AG09309 (cell line): Measurements from ENCODE around the gene CASZ1.

ENCODE experiments used
- DNase-seq: peaks from one replicate; pipeline ENCODE4 v3.0.0-alpha.2; 2010; ENCODE audit warnings: low read depth
- H3K4me3 ChIP-seq: 2 replicates; pipeline ENCODE4 v1.5.1; 2011; ENCODE audit warnings: mild to moderate bottlenecking, low read depth, low read length, moderate library complexity; ENCODE audit not compliant: control insufficient read depth
- TF ChIP-seq, protein P1 (sequence below): IDR thresholded peaks from 2 replicates; pipeline ENCODE4 v1.5.1; 2011; ENCODE audit warnings: mild to moderate bottlenecking, low read depth, low read length, inconsistent platforms; ENCODE audit not compliant: insufficient read depth, control insufficient read depth; ENCODE audit errors: missing control alignments

Gene CASZ1

DNA sequence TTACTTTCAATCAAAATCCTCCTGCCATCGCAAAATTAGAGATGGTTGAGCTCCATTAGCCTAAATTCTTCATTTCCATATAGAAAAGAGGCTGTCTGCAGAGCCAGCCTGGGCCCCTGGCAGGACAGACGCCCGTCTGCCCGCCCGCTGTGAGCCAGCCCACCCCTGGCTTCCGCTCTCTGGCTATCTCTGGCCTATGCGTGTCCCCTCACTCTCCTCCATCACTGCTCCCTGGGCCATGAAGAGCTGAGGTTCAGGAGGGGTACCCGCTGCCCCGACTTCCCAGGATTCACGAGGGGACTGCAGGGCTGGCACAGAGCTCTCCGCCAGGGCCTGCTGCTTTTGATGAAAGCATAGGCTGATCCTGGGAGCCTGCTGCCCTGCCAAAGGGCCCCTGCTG is 117.6 kb downstream of the CASZ1 start:
- no peak for DNase-seq
- TF ChIP-seq, protein P1, sequence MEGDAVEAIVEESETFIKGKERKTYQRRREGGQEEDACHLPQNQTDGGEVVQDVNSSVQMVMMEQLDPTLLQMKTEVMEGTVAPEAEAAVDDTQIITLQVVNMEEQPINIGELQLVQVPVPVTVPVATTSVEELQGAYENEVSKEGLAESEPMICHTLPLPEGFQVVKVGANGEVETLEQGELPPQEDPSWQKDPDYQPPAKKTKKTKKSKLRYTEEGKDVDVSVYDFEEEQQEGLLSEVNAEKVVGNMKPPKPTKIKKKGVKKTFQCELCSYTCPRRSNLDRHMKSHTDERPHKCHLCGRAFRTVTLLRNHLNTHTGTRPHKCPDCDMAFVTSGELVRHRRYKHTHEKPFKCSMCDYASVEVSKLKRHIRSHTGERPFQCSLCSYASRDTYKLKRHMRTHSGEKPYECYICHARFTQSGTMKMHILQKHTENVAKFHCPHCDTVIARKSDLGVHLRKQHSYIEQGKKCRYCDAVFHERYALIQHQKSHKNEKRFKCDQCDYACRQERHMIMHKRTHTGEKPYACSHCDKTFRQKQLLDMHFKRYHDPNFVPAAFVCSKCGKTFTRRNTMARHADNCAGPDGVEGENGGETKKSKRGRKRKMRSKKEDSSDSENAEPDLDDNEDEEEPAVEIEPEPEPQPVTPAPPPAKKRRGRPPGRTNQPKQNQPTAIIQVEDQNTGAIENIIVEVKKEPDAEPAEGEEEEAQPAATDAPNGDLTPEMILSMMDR = no peak
- H3K4me3 ChIP-seq = no peak overlapping the region

DNA sequence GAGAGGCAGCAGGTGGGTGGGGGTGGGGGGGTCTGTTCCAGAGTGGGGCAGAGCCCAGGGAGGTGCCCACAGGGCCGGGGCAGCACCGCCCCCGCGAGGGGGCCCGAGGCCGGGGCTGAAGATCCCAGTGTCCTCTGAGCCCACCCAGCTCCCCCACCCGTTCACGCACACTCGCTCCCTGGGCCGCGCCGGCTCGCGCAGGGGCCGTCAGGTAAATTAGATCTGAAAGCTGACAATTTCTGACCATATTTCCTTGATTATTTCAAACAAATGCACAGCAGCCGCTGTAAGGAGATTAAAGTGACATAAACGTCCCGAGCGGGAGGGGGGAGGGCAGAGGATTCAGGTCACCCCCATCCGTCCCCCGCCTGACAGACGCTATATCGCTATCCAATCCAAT is 118.0 kb downstream of the CASZ1 start:
- DNase-seq = no peak
- TF ChIP-seq, protein P1 = no peak
- no peak overlapping the region for H3K4me3 ChIP-seq

GRCh38 chr1:10677491-10678391 is 118.7 kb downstream of the CASZ1 start:
- TF ChIP-seq, protein P1 = no peak
- no peak for DNase-seq

GRCh38 chr1:10676963-10677362 is 119.5 kb downstream of the CASZ1 start:
- TF ChIP-seq, protein P1 = no peak
- no peak for DNase-seq
- H3K4me3 ChIP-seq = no peak overlapping the region

More at GRCh38 chr1:10677491-10678391, 118.7 kb downstream of the CASZ1 start:
- H3K4me3 ChIP-seq = no peak overlapping the region

- no peak for DNase-seq
- TF ChIP-seq, protein P1 = no peak
- no peak overlapping the region for H3K4me3 ChIP-seq
These were observed 120.6 kb downstream of the CASZ1 start for GRCh38 chr1:10675813-10676212.

DNA sequence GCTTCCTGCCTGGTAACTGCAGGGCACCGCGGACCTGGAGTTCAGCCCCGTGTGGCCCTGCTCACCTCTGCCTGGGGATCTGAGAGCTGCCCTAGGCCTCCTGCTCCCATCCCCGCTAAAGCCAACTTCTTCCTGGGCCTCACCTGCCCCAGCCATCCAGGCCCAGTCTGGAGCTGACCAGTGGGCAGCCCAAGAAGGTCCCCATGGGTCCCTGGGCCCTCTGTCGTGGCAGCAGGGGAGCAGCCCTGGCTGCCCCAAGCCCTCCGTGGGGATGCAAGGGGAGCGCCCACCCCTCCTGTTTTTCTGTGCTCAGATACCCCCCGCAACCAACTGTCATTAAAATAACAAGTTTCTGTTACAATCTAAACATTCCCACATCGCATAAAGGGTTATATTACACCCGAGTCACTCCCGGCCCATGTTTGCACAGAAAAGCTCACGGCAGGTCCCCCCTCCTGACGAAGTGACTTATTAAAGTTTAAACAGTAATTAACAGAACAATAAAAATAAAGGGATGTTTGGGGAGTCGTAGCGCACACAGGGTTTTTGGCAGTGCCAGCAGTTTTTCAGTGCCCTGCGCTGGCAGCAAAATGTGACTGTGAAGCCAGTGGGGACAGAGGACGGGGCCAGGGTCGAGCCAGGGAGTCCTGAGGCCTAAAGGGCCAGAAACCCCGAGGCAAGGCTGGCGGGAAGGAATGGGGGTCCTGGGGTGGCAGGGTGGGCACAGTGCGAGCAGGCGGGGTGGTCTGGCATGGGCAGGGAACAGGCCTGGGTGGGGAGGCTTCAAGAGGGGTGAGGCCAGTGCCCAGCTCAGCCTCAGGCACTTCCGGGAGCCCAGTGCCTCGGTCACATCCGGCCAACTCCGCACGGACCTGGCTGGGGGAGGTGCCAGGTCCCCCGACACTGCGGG is 121.5 kb downstream of the CASZ1 start:
- TF ChIP-seq, protein P1 = no peak
- no peak overlapping the region for H3K4me3 ChIP-seq
- no peak for DNase-seq
